ENCODE results near the gene CD80.
"Not testable (repeated sequence)": the region's sequence is repeated elsewhere in the genome, so short reads cannot be mapped to it uniquely, and the experiment has no call there.

Gene CD80, protein sequence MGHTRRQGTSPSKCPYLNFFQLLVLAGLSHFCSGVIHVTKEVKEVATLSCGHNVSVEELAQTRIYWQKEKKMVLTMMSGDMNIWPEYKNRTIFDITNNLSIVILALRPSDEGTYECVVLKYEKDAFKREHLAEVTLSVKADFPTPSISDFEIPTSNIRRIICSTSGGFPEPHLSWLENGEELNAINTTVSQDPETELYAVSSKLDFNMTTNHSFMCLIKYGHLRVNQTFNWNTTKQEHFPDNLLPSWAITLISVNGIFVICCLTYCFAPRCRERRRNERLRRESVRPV

DNA sequence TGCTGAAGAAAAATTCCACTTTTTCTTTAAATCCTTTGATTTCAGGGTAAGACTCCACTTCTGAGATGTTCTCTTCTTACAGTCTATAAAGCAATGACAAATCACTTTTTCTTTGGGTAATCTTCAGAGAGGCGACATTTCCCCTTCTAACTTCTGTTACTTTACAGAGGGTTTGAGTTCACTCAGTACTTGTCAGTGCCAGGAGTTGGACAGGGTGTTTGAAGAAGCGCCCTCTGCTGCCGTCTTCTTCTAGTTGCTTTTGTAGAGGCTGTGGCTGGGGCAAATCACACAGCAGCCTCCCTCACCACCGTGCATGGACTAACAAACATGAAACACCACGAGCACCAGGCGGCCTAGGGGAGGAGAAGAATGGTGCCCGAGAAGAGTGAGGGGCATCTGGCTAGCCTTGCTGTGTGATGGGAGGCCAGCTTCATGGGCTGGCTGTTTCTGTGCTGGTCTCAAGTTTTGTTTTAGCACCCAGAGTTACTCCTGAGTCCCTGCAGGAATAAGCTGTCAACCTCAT lies at the start of gene CD80:
TSS of gene CD80 (minus strand) at position 174 of the 523 bp plus-strand sequence. CDS start 1,886 bp downstream, outside the sequence.
- DNase-seq, result peak; percentile 42

DNA sequence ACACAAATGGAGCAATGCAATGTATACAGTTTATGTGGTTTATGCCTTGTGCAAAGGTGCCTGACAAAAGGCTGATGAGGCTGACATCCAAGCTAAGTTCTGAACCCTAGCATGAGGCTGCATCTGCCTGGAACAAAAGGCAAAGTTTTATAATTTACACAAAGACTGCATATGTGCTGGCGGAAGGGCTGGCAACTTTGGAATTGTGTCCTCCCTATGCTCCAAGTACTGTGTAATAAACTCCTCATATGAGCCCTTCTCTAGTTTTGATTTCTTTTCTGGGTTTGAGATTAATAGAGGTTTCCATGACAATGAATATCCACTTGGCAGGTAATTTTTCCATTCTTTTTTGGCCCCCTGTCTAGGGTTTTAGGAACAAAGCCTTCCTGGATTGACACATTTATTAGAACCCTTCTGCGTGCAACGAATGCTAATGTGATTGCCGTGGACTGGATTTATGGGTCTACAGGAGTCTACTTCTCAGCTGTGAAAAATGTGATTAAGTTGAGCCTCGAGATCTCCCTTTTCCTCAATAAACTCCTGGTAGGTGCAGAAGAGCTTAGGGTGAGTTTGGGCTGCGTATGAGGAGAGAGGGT lies 49.1 kb upstream of the CD80 start:
- no peak for DNase-seq

DNA sequence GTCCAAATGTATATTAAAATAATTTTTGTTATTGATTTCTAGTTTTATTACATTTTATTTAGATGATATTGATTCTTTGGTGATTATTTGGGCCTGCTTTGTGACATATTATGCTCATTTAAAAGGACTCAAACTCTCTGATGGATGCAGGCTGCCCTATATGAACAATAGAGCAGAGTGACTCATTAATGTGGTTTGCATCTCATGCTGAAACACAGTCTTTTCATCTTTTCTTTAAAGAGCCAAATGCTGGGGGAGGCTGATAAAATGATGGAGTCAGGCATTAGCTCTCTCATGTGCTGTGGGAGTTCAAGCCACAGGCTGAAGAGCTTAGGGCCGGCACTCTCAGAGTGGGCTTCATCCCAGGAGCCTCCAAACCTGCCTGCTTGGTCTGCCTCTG lies 45.5 kb upstream of the CD80 start:
- no peak for DNase-seq

DNA sequence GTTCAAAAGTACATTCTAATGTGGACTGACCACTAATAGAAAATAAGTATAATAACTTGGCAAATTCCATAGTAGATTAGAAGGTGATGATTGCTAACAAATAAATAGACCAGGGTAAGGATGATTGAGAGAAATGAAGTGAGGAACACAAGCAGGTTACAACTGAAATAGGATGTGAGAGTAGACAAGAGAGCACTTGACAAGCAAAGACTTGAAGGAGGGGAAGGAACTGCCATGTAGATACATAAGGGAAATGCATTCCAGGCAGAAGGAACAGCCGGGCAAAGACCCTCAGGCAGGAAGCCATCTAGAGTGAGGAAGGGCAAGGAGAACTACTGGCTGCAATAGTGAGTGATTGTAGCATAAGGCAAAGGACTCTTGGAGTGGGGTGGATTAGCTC lies 43.3 kb upstream of the CD80 start:
- DNase-seq, result no peak

DNA sequence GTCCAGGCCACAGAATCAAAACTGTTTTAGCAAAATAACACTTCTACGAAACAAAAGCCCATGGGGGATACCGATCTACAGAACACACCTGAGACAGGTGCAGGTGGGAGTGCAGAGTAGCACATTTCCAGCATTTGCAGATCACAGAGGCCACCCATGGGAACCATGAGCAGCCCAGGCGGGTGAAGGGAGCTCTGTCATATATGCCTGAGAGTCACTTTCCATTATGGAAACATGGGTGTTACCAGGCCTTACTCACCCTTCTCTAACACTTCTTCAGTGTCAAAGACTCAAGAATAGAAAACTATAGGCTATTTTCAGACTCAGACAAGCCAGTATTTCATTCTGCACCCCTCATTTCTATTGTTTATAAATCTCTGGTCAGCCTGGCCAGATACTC lies 41.7 kb upstream of the CD80 start:
- DNase-seq, result no peak

DNA sequence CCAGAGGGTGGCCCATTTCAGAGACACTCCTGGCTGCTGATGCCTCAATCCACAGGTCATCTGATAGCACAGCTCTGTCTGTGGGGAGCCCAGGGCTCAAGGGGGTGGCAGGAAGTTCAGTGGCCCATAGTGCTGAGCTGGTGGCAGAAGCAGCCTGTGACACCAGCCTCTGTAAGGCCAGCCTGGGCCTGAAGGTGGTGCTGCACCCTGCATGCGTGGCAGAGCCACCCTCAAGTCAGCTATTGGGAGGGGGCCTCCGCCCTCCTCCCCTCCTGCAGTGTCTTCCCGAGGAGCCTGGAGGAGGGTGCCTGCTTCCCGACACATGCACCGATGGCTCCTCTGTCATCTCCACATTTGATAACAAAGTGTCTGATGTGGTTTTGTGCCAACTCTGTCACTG lies 41.3 kb upstream of the CD80 start:
- DNase-seq, result peak; percentile 15

DNA sequence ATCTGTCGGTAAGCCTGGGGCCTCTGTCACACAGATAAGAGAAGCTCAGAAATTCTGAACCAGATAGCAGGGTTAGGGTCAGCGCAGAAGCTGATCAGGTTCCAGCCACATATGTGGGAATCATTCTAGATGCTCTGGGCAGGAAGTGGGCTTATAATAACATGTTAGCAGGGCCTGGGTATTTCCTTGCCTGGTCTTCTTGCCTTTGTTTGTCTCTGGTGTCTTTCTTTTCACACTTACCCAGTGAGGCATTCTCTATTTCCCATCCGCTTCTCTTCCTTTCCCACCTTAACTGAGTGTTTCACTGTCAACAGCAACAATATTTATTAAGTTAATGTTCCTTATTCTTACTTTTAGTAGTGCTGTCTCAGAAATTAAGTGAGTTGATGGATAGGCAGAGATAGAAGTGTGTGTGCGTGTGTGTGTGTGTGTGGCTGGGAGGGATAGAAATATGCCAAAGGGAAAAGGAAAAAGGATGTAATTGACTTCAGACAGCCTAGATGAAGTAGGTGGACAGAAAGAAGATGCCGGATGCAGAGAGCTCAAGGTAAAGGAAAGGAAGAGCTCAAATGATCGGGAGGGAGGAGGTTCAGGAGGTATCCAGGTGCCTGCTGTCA lies 40.3 kb upstream of the CD80 start:
- no peak for DNase-seq

DNA sequence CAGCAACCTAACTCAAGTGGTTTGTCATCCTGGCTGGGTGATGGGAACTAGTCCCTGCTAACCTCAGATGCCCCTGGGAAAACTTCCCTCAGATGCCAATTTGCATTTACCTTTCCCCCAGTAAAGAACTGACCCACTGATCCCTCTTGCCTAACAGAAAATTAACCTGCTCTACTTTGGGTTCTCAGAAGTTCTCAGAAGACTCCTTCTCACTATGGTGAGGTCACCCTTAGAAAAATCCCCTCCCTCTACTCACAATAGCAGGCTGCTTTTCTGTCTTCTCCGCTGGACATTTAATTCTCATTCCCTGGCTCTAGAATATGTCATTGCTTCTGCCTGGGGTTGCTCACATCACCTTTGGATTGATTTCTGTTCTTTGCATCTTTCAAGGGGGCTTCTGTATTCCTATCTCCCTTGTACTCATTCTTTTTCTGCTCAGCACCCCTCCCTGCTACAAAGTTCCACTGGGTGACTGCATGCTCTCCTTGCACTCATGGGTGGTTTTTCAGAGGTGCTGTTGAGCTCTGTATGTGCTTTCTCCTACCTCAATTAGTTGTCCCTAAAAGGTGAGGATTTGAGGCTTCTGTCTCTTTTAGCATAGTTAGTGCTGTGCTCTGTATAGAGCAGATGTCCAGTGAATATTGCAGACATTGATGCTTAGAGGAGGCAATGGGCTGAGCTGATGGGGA lies 39.1 kb upstream of the CD80 start:
- DNase-seq, result no peak

DNA sequence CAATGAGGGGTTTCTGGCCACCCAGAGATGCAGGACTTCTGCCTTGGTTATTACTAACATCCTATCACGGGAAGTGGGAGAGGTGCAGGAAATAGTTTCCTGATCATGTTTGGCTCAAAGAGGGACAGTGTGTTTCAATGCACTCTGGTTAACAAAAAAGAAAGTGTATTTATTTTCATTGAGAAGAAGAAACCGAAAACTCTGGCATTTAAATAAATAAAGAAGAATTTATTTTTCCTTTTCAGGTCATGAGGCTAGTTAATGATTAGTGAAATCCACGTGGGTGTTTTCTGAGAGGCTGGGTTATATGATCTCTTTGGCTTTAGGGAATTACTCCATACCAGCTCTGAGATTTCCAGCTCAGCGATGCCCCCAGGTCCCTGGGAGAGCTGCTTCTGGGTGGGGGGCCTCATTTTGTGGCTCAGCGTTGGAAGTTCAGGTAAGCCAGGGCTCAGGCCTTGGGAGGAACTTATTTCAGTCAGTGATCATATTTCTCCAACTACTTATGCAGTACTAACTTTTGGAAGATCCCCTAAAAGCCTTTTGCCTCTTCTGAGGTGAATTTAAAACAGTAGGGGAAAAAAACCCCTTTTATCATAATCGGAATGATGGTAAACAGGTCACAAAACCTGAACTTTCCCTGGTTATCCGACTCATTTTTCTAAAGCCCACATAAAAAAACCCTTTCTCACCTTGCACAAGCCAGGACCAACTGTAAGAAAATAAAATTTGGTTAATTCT lies 38.3 kb upstream of the CD80 start, which contains the start of gene PLA1A:
TSS of gene PLA1A (plus strand) at position 338 of the 741 bp plus-strand sequence. CDS start at position 367, 29 bp downstream.
- no peak for DNase-seq

DNA sequence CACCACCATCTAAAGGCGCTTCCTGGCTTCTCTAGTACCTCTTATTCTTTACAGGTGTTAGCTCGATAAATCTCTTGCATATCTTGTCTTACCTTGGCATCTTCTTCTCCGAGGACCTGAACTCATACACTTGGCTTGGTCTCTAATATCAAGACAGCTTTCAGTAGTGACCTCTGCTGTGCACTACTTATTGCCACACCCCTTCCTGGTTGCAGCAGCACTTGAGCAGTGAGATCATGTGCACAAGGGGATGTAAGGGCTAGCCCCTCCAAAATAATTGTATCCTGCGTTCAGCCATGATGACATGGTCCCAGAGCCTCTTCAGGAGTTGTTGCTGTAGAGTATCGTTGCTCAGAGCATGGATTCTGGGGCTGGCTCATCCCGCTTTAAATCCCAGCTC lies 37.0 kb upstream of the CD80 start:
- no peak for DNase-seq

DNA sequence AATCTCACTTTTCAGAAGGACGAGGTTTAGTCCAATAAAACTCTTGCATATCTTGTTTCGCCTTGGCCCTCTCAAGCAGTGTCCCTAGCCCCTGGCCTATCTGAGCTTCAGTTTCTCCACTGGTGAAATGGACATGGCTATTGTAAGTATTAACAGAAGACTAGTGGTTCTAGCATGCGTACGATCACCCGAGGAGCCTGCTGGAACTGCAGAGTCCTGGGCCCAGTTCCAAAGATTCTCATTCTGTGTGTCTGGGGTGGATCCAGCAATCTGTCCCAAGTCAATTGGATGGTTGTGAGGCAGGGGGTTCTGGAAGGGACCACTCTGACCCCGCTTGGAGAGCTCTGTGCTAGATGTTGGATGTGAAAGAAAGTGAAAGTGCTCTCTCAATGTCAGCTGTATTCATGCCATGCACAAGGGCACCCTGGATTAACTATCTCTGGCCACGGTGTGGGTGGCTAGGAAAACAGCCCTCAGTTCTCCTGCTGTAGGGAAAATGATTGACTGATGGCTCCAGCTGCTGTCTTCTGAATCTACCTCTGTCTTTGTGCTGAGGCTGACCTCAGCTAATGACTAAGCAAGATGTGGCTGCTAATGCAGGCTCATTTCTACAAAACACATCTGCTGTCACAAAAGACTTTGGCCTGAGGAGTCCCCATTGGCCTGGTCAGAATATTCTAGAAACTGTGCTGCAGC lies 36.4 kb upstream of the CD80 start:
- DNase-seq, result no peak

DNA sequence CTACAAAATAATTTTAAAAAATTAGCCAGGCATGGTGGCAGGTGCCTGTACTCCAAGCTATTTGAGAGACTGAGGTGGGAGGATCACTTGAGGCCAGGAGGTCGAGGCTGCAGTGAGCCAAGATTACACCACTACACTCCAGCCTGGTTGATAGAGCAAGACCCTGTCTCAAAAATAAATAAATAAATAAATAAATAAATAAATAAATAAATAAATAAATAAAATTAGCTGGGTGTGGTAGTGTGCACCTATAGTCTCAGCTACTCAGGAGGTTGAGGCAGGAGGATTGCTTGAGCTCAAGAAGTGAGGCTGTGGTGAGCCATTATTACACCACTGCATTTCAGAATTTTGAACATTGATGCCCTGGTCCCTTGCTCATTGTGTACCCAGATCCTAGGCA lies 35.5 kb upstream of the CD80 start:
- DNase-seq, result not testable (repeated sequence)

DNA sequence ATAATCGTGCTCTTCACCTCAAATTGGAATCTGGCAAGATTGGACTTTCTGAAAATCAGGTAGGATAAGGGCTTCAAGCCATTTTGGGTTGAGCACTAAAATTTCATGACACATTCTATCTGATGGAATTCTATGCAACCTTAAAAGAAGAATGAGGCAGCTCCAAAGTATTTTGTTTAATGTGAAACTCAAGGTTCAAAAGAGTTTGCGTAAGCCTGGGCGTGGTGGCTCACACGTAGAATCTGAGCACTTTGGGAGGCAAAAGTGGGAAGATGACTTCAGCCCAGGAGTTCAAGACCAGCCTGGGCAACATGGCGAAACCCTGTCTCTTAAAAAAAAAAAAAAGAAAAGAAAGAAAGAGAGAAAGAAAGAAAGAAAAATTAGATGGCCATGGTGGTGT lies 34.7 kb upstream of the CD80 start:
- no peak for DNase-seq

DNA sequence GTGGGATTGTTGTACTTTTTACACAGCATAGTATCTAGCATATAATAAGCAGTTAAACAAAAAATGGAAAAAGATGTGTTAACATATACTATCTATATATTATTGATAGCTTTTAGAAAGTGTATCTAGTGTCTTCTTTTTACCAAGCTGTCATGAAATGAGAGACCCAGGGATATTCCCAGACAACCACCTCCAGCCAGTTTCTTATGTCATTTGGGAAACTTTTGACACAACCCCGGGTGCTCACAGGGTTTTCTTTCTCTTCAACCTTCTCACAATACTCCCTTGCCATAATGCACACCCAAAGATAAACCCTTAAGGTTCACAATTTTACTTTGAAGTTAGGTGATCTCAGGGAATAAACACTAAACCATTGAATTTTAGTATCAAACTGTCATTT lies 33.4 kb upstream of the CD80 start:
- no peak for DNase-seq

DNA sequence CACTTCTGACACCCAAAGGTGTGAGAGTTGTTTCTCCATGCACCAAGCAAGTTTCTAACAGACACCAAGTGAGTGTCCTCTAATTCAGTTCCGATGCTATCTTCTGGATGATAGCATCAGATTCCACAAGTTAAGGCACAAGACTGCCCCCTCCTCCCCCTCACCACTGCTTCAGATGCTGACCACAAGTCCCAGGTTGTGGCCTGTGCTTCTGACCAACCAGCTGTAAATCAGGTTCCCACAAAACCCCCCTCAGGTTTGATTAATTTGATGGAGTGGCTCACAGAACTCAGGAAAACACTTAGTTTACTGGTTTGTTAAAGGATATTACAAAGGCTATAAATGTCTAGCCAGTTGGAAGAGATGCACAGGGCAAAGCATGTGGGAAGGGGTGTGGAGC lies 31.3 kb upstream of the CD80 start:
- no peak for DNase-seq

DNA sequence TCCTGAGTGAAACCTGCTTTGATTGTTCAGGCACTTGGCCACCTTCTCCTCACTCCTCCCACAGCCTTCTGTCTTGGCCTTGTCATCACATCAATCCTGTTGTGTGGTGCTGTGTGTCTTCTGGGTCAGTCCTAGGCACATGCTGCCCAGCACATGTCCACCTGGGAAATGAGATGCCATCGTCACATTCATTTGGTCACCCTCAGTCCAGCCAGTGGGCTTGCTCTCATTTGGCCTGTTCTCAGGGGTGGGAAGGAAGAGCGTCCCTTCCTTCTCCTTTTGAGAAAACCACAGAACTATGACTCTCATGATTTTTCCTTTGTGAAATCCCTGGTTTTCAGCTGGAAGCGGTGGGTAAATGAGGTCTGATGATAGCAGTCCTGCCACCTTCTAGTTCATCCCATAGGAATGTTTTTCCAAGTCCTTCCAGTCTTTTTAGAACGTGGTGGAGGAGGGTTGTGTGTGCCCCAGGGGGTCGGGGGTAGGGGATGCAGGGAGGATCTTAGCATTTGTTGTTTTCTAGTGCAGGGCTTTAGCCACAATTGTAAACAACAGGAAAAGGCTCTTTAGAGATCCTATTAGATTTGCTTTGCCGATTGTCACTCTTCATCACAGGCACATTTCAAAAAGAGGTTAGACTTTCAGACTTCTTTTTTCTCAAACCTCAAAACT lies 29.8 kb upstream of the CD80 start:
- DNase-seq, result no peak

DNA sequence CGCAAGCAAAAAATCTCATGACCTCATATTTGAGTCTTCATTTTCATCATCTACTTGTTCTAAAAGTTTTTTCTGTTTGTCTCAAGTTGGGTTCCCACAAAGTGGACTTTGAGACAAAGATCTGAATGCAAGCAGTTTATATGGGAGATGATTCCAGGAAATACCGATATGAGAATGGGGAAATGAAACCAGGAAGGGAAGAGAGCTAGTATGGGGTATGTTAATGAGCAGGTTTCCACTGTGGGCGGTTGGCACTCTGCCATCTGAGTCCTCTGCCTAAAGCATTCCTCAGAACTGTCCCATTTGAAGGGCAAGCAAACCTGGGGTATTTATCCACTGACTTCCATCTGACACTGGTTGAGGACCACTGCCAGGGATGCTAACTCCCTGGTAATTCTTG lies 28.7 kb upstream of the CD80 start:
- peak; percentile 3 for DNase-seq

DNA sequence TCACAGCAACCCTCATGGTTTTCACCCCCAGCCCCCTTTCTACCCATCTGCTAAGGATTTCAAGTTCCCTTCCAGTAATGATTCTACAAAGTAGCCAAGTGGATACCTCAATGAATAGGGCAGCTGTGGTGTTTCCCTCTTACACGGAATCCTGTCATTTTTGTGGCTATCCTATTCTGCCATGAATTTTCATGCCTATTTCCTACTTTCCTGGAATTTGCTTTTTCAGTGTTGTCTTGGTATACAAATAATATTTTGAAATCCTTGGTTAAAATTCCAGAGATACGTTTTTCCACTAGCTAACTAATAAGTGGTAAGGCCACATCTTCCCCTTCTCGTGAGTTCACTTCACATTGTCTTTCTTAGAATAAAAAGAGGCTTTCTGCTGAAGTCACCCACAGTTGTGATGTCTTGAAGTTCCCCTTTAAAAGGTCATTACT lies 27.3 kb upstream of the CD80 start:
- no peak for DNase-seq

DNA sequence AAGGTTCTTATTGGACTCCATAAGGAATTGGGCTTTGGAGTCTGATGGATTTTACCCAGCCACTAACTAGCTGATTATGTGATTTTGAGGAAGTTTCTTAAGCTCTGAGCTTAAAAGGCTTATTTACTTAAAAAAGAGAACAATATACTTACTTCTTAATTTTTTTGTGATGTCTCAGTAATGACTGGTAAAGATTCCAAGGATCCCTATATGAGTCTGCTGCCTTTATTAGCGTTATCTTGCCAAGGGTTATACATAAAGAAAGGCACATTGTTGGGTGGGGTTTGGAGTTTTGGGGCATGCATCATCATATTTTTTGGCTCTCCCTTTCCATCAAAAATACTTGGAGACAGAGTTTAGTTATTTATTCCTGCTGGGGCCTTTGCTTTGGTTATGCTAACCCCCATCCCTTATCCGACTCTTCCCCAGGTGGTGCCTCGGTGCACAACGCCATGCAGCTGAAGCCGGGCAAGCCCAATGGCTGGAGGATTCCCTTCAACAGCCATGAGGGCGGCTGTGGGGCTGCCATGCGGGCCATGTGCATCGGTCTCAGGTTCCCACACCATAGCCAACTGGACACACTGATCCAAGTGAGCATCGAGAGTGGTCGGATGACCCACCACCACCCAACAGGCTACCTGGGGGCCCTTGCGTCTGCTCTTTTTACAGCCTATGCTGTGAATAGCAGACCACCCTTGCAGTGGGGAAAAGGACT lies 26.6 kb upstream of the CD80 start:
- no peak for DNase-seq

DNA sequence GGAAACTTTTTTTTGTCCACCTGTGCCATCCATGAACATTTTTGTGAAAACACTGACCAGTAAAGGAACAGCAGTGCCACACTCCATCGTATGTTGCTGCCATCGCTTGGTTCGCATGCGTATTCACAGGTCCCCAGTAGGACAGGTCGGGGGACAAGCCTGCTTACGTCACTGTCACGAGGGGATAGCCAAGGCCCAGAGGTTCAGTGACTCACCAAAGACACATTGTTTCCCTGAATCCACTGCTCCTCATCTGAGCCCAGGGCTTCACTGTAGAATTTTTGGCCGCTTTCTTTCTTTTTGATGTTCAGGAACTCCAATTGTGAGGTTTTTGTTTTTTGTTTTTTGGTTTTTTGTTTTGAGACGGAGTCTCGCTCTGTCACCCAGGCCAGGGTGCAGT lies 25.8 kb upstream of the CD80 start:
- DNase-seq, result no peak

DNA sequence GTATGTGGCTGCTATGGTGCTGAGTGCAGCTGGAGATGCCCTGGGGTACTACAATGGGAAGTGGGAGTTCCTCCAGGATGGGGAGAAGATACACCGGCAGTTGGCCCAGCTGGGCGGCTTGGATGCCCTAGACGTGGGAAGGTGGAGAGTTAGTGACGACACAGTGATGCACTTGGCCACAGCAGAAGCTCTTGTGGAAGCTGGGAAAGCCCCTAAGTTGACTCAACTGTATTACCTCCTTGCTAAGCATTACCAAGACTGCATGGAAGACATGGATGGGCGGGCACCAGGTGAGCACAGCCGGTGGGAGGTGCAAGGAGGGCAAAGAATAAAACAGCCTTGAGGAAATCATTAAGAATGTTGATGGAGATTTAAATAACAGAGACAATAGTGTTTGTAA lies 22.8 kb upstream of the CD80 start:
- DNase-seq, result no peak
